CD4-positive, alpha-beta T cell (primary cell): Measurements from ENCODE around the gene DRD3. TPM values are rescaled to one million over a fixed set of nuclear protein-coding genes. Genes with fewer than 3 reads are reported as not detected.

Experiments used
- ATAC-seq: fragments of 200-7000 bp; cut with Tn5 transposase; one replicate; pipeline ENCODE4 v1.10.0; 2022; ENCODE audit warnings: mild to moderate bottlenecking; ENCODE audit not compliant: poor library complexity
- CTCF ChIA-PET: fragments of 350-600 bp; sonication (Branson Sonifier 250); formaldehyde crosslinking; loops from one replicate; lab custom pipeline; 2021; ENCODE audit warnings: antibody characterized with exemption, inconsistent platforms; lab: Charles Lee
- POLR2A ChIA-PET: fragments of 350-600 bp; sonication (Branson Sonifier 250); formaldehyde crosslinking; loops from one replicate; lab custom pipeline; 2021; ENCODE audit warnings: antibody characterized with exemption, inconsistent platforms; lab: Charles Lee
- DNase-seq, 14 experiments: peaks; one replicate each; pipeline ENCODE4 v3.0.0-alpha.2; 2013 to 2020; ENCODE audit warnings: mixed read lengths in 2 of 14
- H3K27ac ChIP-seq, 2 donors: one replicate each; pipeline versions ENCODE4 v1.5.1 to v1.7.0; 2013; ENCODE audit warnings: low read length in 2 of 2, low read depth in 1 of 2, mild to moderate bottlenecking in 1 of 2
- H3K27me3 ChIP-seq, 2 experiments: 1 replicate in 1 of 2; 2 replicates in 1 of 2; pipeline versions ENCODE4 v1.6.1 to v1.7.0; 2013; ENCODE audit warnings: low read length in 2 of 2, control low read depth in 1 of 2, mild to moderate bottlenecking in 1 of 2, moderate library complexity in 1 of 2; ENCODE audit not compliant: insufficient read depth in 2 of 2, control insufficient read depth in 1 of 2
- H3K36me3 ChIP-seq: one replicate; pipeline ENCODE4 v1.6.1; 2013; ENCODE audit warnings: low read length, control low read depth; ENCODE audit not compliant: insufficient read depth
- H3K4me1 ChIP-seq: one replicate; pipeline ENCODE4 v1.6.1; 2013; ENCODE audit warnings: low read length, control low read depth; ENCODE audit not compliant: insufficient read depth
- H3K4me3 ChIP-seq: one replicate; pipeline ENCODE4 v1.5.1; 2013; ENCODE audit warnings: mild to moderate bottlenecking, low read length, moderate library complexity
- H3K9me3 ChIP-seq, 2 experiments: 1 replicate in 1 of 2; 2 replicates in 1 of 2; pipeline versions ENCODE4 v1.6.1 to v1.7.0; 2013; ENCODE audit warnings: low read length in 2 of 2, mild to moderate bottlenecking in 2 of 2, control low read depth in 1 of 2, moderate library complexity in 1 of 2; ENCODE audit not compliant: control insufficient read depth in 1 of 2, insufficient read depth in 1 of 2
- H3K27ac Mint-ChIP-seq: one replicate; pipeline ENCODE4 v1.8.0; 2020; ENCODE audit warnings: mixed read lengths
- H3K27me3 Mint-ChIP-seq: one replicate; pipeline ENCODE4 v1.8.0; 2021; ENCODE audit warnings: mixed read lengths
- H3K36me3 Mint-ChIP-seq: one replicate; pipeline ENCODE4 v1.8.0; 2021; ENCODE audit warnings: low read depth, mixed read lengths
- H3K4me1 Mint-ChIP-seq: one replicate; pipeline ENCODE4 v1.8.0; 2021; ENCODE audit warnings: low read depth, mixed read lengths
- H3K4me3 Mint-ChIP-seq: one replicate; pipeline ENCODE4 v1.8.0; 2020; ENCODE audit warnings: mild to moderate bottlenecking, mixed read lengths
- H3K9me3 Mint-ChIP-seq: one replicate; pipeline ENCODE4 v1.8.0; 2020; ENCODE audit warnings: mixed read lengths
- CTCF ChIP-seq: fragments of 200-600 bp; IDR thresholded peaks from one replicate; pipeline ENCODE4 v1.8.0; 2022; ENCODE audit warnings: antibody characterized with exemption, mild to moderate bottlenecking
- intact Hi-C, 2 experiments: fragments of 100-400 bp; cut with DNase I in 1 of 2; cut with micrococcal nuclease in 1 of 2; formaldehyde crosslinking; loops; one replicate each; pipeline versions ENCODE4 v1.15.1 to v1.9.0; 2023 to 2025; cut with DNase I, micrococcal nuclease
- total RNA-seq, 174 experiments: library from RNA in 2 of 174; stranded (reverse) in 2 of 174; gene quantifications; one replicate each; pipeline ENCODE4 v1.2.3 and lab custom pipeline; 2021 to 2026

Gene DRD3
- total RNA-seq, 2 experiments from 2014 or later, result not detected

- intact Hi-C loops, result no loop called here
- Histone ChIP-seq H3K4me3 (no peak overlapping the region), H3K36me3 (no peaks in the 10 kb centered on the region), H3K4me1 (no peaks in the 10 kb centered on the region), H3K27me3 (no peaks in the 10 kb centered on the region), H3K27ac (no peak overlapping the region), H3K9me3 (no peaks in the 10 kb centered on the region)
- no peaks in the 10 kb centered on the region for H3K36me3 Mint-ChIP-seq
- H3K27me3 Mint-ChIP-seq, result no peaks in the 10 kb centered on the region
- no peak overlapping the region for H3K4me3 Mint-ChIP-seq
- POLR2A ChIA-PET, result interaction anchor here (0.7 kb wide), 1 partner anchor 248 kb away, joined by 3 read pairs; no protein-coding TSS in a partner anchor
- TF ChIP-seq CTCF, result no peak
- DNase-seq, result no peak
- no peaks in the 10 kb centered on the region for H3K4me1 Mint-ChIP-seq
- no peak for ATAC-seq
- H3K27ac Mint-ChIP-seq, result no peak overlapping the region
- CTCF ChIA-PET, result no interaction called here
- no peaks in the 10 kb centered on the region for H3K9me3 Mint-ChIP-seq
Observed at GRCh38 chr3:114144909-114145688, 33.8 kb downstream of the DRD3 start.

- Histone ChIP-seq H3K27ac (no peak overlapping the region), H3K9me3 (no peaks in the 10 kb centered on the region), H3K36me3 (no peaks in the 10 kb centered on the region), H3K4me1 (no peaks in the 10 kb centered on the region), H3K27me3 (no peaks in the 10 kb centered on the region), H3K4me3 (no peak overlapping the region)
- Mint-ChIP-seq H3K9me3 (no peaks in the 10 kb centered on the region), H3K27ac (no peak overlapping the region), H3K36me3 (no peaks in the 10 kb centered on the region), H3K4me3 (no peak overlapping the region), H3K27me3 (no peaks in the 10 kb centered on the region), H3K4me1 (no peaks in the 10 kb centered on the region)
- intact Hi-C loops, result no loop called here
- no peak for TF ChIP-seq CTCF
- ChIA-PET POLR2A (no interaction called here), CTCF (no interaction called here)
- ATAC-seq, result no peak
- DNase-seq, result no peak
Observed at GRCh38 chr3:114143817-114144216, 35.0 kb downstream of the DRD3 start.

GRCh38 chr3:114139836-114140235 is 39.0 kb downstream of the DRD3 start:
- Histone ChIP-seq H3K4me1 (no peaks in the 10 kb centered on the region), H3K27ac (no peak overlapping the region), H3K36me3 (no peaks in the 10 kb centered on the region), H3K4me3 (no peak overlapping the region), H3K27me3 (no peaks in the 10 kb centered on the region), H3K9me3 (no peaks in the 10 kb centered on the region)
- no peak overlapping the region for H3K4me3 Mint-ChIP-seq
- ChIA-PET CTCF (no interaction called here), POLR2A (no interaction called here)
- no peaks in the 10 kb centered on the region for H3K9me3 Mint-ChIP-seq
- no peaks in the 10 kb centered on the region for H3K4me1 Mint-ChIP-seq
- intact Hi-C loops, result no loop called here
- DNase-seq (no peak), ATAC-seq (no peak)
- no peaks in the 10 kb centered on the region for H3K36me3 Mint-ChIP-seq
- no peak for TF ChIP-seq CTCF
- H3K27ac Mint-ChIP-seq, result no peak overlapping the region
- no peaks in the 10 kb centered on the region for H3K27me3 Mint-ChIP-seq
